OCI-M2 (cell line): ENCODE data around the gene BMPR1B.

Source experiments
- DNase-seq: peaks from one replicate; lab custom pipeline; 2025; ENCODE audit not compliant: unreplicated experiment; lab: John Stamatoyannopoulos, UW

The BMPR1B gene

DNA sequence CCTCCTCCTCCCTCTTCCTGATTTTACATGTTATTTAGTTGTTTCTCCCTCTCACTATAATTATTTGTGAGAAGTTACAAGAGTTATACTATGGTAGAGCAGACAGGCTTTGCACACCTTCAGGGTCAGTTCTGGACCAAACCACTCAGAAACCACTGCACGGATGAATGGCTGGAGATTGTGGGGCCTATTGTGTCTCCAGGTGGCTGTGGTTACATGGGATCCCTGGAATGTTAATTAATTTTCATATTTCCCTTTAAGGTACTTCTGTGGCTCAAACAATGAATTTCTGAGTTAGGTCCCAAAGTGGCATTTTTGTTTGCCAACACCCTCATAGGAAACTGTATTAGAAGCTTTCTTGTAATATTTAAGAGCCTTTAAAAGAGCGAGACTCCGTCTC lies 151.9 kb downstream of the BMPR1B start:
- no peak for DNase-seq

GRCh38 chr4:94911106-94911505 lies 153.4 kb downstream of the BMPR1B start:
- no peak for DNase-seq

DNA sequence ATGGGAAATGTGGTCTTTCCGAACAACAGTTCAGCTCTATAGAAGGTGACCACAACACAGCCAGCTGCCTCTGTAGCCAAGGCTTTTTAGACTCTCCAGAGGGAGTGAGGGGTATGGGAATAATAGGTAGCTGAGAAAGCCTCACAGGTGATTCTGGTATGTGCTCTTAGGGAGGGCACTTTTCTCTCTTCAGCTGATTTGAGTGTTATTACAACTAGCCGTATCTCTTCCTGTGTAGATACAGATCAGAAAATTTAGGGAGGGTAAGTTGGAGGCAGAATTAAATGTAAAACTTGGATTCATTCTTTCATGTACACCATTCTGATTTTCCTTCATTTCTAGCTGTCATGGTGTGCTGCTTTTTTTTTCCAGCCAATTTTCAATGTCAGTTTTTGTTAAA lies 154.9 kb downstream of the BMPR1B start:
- DNase-seq: no peak

- no peak for DNase-seq
Measured at GRCh38 chr4:94913316-94913715, 155.6 kb downstream of the BMPR1B start.

DNA sequence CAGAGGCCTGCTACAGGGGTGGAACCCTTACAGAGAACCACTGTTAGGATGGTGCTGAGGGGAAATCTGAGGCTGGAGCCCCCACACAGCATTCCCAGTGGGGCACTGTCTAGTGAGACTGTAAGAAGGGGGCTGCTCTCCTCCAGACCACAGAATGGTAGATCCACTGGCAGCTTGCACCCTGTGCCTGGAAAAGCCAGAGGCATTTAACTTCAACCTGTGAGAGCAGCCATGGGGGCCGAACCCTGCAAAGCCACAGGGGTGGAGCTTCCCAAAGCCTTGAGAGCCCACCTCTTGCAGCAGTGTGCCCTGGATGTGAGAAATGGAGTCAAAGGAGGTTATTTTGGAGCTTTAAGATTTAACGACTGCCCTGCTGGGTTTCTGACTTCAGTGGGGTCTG lies 159.4 kb downstream of the BMPR1B start:
- DNase-seq: no peak

DNA sequence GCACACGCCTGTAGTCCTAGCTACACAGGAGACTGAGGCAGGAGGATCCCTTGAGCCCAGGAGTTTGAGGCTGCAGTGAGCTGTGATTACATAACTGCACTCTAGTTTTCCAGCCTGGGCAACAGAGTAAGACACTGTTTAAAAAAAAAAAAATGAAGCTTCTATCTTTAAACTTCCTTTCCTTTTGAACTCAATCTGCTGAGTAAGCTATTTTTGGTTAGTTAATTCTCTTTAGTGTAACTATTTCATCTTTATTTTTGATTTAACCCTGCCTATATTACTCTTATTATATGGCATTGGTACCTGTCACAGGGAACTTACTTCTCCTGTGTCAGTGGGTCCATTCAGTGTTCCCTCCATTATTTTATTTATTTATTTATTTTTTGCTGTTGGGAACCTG lies 160.8 kb downstream of the BMPR1B start:
- DNase-seq: no peak

GRCh38 chr4:94920369-94920768 lies 162.6 kb downstream of the BMPR1B start:
- DNase-seq: no peak

- DNase-seq: no peak
Measured at GRCh38 chr4:94924566-94924965, 166.8 kb downstream of the BMPR1B start.

GRCh38 chr4:94925764-94926347 lies 168.1 kb downstream of the BMPR1B start:
- no peak for DNase-seq

GRCh38 chr4:94926936-94927335 lies 169.2 kb downstream of the BMPR1B start:
- DNase-seq: no peak

DNA sequence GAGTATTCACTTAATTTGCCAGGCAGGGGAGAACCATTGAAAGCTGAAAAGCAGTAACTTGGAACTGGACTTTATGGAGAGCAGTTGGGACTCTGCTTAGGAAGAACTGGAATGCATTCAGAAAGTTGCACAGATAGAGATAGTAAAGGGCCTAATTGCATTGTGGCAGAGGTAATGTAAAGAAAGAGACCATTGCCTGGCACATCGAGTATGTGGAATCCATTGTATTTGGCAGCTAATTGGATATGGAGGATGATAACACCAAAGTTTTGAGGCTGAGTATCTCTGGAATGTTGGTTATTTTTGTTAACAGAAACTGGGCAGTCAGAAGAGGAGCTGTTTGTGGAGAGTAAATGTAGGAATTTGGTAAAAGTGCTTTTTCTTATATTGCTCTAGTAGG lies 169.9 kb downstream of the BMPR1B start:
- no peak for DNase-seq

GRCh38 chr4:94929696-94930095 lies 171.9 kb downstream of the BMPR1B start:
- DNase-seq: no peak

DNA sequence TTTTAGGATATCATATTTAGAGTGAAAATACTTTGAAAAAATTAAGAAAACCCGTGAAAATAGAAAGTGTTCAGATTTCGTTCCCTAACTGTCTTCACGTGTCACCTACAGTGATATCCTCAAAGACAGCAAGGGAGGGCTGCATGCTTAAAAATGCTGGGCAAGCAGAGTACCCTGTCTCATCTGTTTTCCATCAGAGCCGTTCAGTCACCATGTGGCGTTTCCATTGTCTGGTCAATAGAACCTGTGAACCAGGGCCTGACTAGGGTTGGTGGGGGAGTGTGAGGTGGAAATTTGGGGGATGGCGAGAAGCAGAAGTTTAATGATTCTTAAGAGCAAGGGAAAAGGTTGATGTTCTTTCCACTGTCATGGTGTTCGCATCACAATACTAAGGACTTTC lies 173.9 kb downstream of the BMPR1B start:
- no peak for DNase-seq

GRCh38 chr4:94932366-94932765 lies 174.6 kb downstream of the BMPR1B start:
- DNase-seq: no peak

- DNase-seq: no peak
Measured at GRCh38 chr4:94933799-94934198, 176.0 kb downstream of the BMPR1B start.

GRCh38 chr4:94934201-94934600 lies 176.4 kb downstream of the BMPR1B start:
- no peak for DNase-seq

DNA sequence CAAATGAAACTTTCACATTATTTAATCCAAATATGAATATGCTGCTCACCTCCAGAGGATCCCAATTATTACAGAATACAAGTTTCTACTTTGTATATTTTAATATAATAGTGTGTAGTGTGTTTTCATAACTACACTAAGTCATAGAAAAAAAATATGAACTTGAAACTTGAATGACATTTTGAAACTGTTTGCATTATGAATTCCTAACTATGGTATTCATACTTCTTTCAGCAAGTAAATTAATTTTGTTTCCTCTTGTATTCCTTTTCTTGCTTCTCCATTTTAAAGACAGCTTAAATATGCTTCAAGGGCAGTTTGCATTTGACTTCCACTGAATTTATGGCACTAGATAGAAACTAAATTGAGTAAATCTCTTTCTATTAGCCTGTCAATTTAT lies 177.1 kb downstream of the BMPR1B start:
- DNase-seq: no peak

DNA sequence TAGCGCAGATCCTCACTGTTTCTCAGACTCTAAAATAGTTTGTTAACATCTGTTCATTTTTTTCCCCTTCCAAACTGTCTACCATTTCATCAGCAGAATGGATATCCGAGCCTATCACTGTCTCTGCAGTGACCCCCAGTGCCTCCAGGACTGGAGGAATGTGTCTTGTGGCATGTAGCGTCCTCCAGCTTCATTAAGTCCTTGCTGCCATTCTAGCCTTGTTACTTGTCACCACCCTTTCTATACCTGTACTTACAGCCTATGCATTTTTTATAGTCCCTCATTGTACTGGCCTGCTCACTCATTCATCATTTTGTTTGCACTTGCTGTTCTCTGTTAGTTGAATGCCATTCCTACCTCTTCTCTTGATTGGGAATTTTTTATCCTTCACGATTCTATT lies 179.1 kb downstream of the BMPR1B start:
- no peak for DNase-seq

GRCh38 chr4:94939791-94940519 lies 182.2 kb downstream of the BMPR1B start:
- no peak for DNase-seq

GRCh38 chr4:94940520-94940908 lies 182.8 kb downstream of the BMPR1B start:
- no peak for DNase-seq

DNA sequence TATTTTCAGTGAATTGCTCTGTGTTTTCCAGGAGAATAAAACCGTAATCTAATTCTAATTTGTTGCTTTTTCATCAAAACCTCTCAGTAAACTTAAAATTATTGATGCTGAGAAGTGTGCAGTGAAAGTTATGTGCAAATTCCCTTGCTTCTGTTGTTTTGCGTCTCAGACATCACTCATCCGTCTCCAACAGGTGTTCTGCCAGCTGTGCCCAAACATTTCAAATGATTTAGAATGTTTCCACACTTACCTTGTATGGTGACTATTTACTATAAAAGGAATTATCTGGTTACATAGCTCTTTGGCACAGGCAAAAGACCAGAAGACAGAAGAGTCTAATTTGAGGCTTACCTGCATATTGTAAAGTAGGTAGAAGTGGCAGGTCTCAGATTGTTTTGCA lies 184.0 kb downstream of the BMPR1B start:
- DNase-seq: no peak

GRCh38 chr4:94944726-94945125 lies 187.0 kb downstream of the BMPR1B start:
- DNase-seq: no peak

- no peak for DNase-seq
Measured at GRCh38 chr4:94947681-94948108, 189.9 kb downstream of the BMPR1B start.
